NK-92 (cell line): ENCODE data around the gene NAXE.
"Not testable (repeated sequence)": the region's sequence is repeated elsewhere in the genome, so short reads cannot be mapped to it uniquely, and the experiment has no call there.

ENCODE experiments used
- DNase-seq: peaks from one replicate; lab custom pipeline; 2025; ENCODE audit not compliant: unreplicated experiment; lab: John Stamatoyannopoulos, UW

Gene NAXE

DNA sequence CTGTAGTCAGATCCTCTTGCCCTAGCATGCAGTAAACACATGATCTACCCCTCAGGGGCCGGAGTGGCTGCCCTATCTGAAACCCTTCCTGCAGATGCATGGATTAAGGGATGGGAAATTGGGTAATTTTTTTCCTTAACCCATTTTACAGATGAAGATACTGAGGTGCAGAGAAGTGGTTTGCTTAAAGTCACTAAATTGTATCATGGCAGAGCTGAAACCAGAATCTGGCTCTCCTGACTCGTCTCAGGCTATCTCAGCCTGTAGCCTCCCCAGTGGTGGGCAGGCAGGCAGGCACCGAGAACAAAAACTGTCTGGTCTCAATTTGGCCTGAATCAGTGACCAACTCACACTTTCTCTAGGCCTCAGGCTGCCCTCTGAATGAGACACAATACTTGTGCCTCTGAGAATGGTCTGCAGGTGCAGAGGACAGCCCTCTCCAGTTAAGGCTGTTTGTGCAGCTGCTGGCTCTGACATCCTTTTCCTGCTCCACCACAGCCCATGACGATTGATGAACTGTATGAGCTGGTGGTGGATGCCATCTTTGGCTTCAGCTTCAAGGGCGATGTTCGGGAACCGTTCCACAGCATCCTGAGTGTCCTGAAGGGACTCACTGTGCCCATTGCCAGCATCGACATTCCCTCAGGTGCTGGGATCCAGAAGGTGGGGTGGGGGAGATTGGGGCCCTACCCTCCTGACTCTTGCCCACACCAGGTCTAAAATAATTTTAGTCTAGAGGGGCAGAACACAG lies 1.5 kb downstream of the NAXE start:
- no peak for DNase-seq

DNA sequence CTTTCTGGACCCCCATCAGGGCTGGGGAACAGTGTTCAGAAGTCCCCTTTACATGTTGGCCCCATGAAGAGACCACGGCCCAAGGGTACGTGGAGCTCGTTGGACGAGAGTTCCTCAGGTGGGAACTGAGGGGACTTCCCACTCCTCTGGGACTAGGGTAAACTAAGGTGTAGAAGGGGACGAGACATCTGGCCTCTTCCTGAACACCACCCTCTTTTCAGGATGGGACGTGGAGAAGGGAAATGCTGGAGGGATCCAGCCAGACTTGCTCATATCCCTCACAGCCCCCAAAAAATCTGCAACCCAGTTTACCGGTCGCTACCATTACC lies 2.0 kb downstream of the NAXE start:
- no peak for DNase-seq

DNA sequence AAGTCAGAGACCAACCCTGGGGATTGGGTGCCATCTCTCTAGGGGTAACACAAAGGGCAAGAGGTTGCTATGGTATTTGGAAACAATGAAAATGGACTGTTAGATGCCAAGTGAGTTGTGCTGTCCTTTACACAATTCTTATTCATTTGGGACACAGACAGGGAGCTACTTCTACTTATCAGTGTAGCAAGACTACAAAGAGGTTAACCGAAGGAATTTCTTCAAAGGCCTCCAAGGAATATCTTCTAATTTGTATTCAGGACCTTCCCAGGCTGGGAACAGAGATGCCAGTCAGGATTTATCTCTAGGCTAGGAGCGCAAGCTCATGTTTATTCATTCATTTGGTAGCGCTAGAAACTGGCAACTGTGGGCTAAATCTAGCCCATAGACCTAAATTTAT lies 2.6 kb downstream of the NAXE start:
- no peak for DNase-seq

DNA sequence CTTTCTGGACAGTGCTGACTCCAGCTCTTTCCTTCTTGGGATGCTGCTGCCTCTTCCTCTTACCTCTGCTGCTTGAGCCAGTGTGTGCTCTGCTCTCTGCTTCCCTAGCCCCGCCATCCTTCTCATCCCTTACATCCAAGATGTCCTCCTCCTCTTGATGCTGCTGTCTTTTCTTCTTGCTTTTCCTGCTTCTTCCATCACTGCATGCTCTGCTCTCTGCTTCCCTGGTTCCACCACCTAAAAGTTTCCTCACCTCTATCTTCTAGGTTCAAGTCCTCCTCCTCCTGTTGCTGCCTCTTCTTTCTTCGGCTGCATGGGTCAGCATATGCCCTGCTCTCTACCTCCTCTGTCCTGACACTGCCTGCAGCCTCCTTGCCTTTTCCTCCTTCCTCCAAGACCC lies 3.4 kb downstream of the NAXE start:
- DNase-seq: no peak

DNA sequence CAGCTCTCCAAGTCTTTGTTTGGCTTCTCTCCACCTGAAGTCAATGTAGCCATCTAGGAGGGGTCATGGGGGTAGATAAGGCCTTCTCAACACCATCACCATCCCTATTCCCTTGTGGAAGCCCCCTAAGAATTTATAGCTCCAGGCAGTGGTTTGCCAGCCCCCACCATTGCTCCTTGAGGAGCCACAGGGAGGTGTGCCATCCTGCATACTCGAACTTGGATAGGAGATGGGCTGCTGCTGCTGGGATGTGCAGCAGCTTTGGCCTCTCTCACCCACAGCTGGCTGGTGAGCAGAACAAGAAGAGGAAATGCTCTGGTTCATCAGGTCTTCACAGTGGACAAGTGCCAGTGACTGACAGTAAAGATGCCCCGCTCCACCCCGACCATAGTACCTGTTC lies 4.8 kb downstream of the NAXE start:
- DNase-seq: no peak

DNA sequence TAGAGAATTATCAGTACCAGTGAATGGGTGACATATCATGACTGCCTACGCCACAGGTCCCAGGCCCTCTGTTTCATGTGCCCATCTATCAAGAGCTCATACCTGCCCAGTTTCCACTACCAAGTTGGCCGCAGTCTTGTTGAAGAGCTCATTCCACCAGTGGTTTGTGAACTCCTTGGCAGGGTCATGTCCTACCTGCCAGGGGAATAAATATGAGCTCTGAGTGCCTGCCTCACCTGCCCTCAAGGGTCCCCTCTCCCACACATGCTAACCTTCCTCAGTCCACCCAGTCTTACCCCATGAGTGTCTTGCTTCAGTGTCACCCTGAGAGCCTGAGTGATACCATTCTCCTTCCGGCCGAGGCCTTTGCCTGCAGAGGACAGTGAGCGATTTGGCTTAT lies 6.5 kb downstream of the NAXE start:
- no peak for DNase-seq

DNA sequence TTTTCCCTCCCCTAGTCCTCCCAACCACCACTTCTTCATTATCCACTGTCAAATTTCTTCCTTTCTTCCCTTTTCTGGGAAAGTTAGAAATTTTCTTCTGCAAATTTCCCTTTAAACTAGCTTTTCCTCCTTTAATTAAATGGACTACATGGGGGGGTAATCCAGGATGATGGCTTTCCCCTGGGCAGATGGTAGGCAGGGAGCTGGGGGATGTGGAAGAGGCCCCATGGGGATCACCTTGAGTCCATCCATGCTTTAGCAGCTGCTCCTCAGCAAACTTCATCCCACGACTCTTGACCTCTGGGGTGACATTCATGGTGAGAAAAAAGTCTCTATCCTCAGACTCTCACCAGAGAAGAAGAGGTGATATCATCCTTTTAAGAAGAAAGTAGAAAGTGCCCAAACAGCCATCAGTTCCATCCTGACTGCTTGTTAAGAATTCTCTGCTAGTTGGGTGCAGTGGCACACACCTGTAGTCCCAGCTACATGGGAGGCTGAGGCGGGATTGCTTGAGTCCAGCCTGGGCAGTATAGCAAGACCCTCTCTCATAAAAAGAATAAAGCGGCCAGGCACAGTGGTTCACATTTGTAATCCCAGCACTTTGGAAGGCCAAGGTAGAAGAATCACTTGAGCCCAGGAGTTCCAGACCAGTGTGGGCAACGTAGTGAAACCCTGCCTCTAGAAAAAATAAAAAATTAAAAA lies 7.3 kb downstream of the NAXE start:
- no peak for DNase-seq

DNA sequence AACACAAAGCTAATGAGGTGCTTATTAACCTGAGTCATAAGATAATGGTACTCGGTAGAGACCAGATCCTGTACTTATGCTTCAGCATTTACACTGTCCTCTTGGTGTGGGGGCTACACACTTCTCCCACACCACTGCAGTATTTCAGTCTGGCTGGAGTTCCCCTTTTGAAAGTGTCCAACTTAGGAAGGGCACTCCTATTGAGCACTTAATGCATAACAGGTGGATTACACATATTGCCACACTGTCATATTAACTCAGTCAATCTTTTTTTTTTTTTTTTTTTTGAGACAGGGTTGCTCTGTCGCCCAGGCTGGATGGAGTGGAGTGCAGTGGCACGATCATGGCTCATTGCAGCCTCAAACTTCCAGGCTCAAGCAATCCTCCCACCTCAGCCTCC lies 8.2 kb downstream of the NAXE start:
- no peak for DNase-seq

DNA sequence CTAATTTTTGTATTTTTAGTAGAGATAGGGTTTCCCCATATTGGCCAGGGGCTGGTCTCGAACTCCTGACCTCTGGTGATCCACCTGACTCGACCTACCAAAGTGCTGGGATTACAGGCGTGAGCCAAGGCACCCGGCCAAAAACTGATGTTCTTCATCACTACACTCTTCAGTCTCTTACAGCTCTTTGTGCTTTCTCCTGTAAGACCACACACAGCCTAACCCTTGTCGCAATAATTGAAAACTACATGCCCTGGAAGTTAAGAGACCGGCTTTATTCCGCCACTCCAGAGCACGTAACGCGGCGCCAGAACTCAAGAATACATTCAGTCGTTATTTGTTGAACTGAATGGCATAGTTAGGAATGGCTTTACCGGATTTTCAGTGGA lies 9.2 kb downstream of the NAXE start:
- DNase-seq: no peak

DNA sequence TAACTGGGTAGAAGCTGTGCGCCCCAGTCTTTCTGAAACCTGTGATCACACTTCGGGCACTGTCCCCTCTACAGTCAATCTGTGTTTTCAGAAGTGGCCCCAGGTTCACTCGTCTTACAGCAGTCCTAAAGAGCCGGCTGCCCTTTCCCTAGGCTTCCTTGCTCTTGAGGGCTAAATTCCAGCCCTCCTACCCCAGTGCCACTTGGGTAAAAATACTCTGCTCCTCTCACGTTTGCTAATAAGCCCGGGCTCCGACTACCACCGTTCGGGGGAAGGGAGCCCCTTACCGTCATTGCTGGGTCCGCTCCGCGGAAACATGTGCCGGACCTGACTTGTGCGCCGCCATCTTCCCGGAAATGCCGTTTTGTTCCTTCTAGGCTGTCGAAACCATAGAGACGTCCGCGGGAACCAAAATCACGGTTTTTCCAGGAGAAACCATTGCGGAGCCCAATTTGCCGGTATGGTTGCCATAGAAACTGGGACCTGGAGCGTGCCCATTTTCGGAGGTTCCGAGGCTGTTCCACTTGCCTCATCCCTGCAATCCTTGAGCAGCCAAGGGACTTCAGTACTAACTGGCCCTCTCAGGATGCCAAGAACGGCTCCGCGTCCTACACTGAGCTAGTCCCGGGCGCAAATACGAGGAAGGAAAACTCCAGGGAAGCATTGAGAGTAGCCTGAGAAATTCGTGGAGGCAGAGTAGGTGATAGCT lies 9.7 kb downstream of the NAXE start, which contains the start of gene GPATCH4:
TSS of gene GPATCH4 (minus strand) at position 358 of the 709 bp plus-strand sequence.
- peak; percentile 18 for DNase-seq

DNA sequence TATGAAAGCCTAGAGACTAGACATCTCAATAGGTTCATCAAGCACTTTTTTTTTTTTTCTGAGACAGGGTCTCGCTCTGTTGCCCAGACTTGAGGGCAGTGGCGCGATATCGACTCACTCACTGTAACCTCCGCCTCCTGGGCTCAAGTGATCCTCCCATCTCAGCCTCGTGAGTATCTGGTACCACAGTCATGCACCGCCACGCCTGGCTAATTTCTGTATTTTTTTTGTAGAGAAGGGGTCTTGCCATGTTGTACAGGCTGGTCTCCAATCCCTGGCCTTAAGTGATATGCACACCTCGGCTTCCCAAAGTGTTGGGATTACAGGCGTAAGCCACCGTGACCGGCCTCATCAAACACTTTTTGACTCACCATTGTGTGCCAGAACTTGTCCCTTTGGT lies 10.3 kb downstream of the NAXE start:
- DNase-seq: no peak

DNA sequence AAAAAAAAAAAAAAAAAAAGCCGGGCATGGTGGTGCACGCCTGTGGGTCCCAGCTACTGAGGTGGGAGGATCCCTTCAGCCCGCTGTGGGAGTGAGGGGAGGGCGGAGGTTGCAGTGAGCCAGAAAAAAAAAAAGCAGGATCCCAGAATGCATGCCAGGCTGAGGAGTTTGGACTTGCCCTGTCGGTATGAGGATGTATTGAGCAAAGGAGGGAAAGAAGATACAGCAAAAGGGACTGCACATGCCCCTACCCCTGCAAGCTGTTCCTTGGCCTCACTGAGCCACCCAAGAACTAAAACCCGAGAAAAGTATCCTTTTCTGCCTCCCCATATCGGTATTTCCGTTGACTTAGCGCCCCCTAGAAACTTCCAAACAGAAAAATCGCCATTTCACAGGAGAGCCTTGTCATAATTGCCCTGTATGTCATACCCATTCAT lies 11.0 kb downstream of the NAXE start:
- no peak for DNase-seq

DNA sequence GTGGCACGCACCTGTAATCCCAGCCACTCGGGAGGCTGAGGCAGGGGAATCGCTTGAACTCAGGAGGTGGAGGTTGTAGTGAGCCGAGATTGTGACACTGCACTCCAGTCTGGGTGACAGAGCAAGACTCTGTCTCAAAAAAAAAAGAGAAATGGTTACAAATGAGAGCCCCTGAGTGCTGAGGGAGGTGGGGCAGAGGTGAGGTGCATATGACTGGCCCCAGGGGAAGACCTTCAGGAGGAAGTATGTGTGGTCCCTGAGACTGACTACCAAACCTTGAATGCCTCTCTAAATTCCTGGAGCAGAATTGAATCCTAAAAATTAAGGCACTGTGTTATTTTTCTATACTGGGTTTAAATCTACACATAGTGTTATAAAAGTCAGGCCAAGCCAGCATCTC lies 15.8 kb downstream of the NAXE start:
- not testable (repeated sequence) for DNase-seq

DNA sequence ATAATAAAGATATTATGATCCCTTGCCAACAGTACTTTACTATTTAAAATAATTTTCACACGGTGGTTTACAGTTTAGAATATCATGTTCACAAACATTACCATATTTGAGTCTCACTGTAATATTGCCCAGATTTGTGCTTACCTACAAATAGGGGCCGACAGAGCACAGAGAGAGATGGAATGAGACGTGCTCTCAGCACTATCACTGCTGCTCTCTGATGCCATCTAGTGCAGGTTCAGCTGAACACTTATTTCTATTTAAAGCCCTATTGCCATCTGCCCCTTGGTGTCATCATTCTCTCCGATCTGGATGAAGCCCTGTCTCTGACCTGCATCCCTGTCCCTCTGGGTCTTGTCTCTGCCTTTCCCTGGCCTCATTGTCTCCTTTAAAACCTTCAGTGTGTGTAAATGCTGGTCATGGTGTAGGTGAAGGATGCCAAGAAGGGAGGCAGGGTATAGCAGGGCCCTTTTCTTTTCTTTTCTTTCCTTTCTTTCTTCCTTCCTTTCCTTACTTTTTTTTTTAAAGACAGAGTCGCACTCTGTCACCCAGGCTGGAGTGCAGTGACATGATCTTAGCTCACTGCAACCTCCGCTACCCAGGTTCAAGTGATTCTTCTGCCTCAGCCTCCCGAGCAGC lies 16.6 kb downstream of the NAXE start:
- DNase-seq: no peak

DNA sequence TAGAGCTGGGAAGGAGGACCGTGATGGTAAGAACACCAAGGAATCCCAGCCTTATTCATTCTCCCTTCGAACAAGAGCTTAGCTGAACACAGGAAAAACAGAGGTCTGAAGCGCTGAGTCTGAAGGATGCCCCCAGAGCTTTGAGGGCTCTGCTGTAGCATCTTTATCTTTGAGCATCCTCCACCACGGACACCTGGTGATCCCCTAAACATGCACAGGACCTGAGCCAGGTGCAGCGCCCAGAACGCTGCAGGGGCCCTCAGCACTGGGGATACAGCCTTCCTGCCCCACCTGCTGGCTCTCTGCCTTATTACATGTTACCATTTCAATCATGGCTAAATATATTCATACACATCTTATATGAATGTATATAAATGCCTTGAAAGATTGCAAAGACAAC lies 17.4 kb downstream of the NAXE start:
- no peak for DNase-seq

DNA sequence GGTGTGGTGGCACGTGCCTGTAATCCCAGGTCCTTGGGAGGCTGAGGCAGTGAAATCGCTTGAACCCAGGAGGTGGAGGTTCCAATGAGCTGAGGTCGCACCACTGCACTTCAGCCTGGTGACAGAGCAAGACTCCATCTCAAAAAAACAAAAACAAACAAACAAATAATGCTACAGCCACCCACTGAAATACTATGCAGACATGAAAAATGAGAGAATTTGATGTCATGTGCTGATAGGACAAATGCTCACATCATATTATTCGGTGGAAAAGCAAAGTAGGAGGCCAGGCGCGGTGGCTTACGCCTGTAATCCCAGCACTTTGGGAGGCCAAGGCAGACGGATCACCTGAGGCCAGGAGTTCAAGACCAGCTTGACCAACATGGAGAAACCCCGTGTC lies 18.5 kb downstream of the NAXE start:
- DNase-seq: not testable (repeated sequence)

DNA sequence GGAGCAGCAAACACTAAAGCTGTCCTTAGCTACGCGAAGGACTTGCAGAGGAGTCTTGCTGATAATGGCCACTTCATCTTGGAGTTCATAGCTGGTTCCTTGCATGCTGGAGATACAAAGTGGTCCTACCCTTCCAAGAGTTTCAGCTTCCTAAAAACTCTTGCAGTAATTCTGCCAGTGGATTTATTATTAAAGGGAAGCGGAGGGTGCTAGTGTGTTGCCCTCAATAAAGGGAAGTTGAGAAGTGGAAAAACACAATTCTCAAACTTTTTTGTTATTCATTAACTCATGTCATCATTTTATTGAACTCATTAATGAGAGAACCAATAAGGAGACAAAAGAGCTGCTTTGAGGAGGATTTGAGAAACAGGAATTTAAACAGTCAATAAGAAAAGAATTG lies 21.1 kb downstream of the NAXE start:
- no peak for DNase-seq

DNA sequence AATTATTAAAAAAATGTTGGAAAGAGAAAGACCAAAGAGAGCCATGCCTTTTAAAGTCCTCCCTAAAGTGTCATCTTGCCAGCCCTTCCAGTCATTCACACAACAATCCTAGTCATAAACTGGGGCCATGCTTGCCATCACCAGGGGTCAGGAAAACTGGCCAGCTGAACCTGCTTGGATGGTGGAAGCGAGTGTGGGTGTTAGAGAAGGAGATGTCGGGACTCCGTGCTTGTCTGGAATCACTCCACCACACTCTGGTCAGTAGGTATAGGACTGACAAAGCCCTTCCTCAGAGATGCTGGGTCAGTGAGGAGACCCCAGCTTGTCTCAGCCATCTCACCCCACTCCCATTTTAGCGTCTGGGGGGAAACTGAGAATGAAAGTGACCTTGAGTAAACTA lies 24.4 kb downstream of the NAXE start:
- DNase-seq: no peak

DNA sequence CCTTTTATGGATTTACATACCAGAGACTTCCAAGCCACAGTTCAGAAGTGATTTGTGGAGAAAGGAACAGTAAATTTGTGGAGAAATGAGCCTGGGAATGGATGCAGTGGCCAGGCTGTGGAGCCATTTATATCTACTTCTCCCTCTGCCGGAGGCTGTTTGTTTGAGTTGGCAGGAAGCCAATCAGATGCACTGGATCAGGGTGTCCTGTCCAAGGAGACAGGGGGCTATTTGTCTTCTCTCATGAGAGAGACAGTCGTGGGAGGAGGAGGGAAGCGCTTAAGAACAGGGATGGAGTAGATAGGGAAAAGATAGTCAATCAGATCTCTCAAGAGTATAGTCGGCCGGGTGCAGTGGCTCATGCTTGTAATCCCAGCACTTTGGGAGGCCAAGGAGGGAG lies 24.9 kb downstream of the NAXE start:
- no peak for DNase-seq

DNA sequence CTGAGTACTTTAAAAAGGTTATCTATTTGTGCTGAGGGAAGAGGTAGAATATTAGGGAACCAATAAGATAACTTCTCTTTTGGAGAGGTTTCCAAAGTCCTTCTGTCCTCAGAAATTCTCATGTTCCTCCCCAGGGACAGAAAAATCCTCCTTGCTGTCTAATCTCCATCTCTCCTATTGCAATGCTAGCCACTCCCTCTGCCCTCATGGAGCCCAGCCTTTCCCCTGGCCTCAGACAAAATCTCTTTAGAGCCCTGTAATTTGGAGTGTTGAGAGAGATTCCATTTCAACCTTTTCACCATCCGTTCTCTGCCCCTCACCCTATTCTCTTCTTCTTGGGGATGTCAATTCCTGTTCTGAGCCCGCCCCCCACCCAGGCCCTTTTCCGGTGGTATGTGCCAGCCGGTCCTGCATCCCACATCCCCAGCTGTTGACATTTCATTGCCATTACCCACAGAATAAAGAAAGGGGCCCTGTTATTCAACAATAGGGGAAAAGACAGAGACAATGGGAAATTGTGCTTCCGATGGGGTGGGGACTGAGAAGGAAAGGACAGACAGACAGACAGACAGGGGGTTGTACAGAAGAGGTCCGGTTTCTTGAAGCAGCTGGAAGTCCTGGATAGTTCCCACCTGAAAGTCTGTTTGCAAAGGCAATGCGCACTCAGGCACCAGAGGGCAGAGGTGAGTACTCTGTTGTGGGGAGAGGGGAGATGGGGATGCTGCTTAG lies 27.4 kb downstream of the NAXE start, which contains the start of gene HAPLN2:
TSS of gene HAPLN2 (plus strand) at position 563 of the 729 bp plus-strand sequence. CDS start 4,076 bp downstream, outside the sequence.
- DNase-seq: no peak

DNA sequence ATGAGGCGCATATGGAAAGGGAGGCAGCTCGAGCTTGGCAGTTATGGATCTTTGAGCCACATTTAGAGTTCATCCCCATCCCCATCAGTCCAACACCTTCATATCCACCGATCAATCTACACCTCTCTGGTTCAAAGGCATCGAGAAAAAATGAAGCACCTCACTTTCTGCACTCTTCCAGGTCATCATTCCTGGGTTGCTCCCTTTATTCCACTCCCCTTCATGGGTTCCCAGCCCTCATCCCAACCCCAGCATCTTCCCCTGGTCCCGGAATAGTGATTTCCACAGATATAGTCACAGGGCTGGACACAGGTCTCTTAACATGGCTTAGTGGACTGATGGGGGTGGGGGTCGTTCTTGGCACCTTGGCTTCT lies 28.0 kb downstream of the NAXE start:
- no peak for DNase-seq
